ENCODE measurements around the gene ZFC3H1.
"Not testable (repeated sequence)": the region's sequence is repeated elsewhere in the genome, so short reads cannot be mapped to it uniquely, and the experiment has no call there.

Gene ZFC3H1, protein sequence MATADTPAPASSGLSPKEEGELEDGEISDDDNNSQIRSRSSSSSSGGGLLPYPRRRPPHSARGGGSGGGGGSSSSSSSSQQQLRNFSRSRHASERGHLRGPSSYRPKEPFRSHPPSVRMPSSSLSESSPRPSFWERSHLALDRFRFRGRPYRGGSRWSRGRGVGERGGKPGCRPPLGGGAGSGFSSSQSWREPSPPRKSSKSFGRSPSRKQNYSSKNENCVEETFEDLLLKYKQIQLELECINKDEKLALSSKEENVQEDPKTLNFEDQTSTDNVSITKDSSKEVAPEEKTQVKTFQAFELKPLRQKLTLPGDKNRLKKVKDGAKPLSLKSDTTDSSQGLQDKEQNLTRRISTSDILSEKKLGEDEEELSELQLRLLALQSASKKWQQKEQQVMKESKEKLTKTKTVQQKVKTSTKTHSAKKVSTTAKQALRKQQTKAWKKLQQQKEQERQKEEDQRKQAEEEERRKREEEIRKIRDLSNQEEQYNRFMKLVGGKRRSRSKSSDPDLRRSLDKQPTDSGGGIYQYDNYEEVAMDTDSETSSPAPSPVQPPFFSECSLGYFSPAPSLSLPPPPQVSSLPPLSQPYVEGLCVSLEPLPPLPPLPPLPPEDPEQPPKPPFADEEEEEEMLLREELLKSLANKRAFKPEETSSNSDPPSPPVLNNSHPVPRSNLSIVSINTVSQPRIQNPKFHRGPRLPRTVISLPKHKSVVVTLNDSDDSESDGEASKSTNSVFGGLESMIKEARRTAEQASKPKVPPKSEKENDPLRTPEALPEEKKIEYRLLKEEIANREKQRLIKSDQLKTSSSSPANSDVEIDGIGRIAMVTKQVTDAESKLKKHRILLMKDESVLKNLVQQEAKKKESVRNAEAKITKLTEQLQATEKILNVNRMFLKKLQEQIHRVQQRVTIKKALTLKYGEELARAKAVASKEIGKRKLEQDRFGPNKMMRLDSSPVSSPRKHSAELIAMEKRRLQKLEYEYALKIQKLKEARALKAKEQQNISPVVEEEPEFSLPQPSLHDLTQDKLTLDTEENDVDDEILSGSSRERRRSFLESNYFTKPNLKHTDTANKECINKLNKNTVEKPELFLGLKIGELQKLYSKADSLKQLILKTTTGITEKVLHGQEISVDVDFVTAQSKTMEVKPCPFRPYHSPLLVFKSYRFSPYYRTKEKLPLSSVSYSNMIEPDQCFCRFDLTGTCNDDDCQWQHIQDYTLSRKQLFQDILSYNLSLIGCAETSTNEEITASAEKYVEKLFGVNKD (N-terminal part only)

GRCh38 chr12:71663561-71664410 lies at the start of gene ZFC3H1, which contains the start of gene THAP2:
Gene ZFC3H1, minus strand, starts transcription at chr12:71663848. Its CDS starts 238 bp downstream, at chr12:71663610.
Gene THAP2, plus strand, starts transcription at chr12:71664301. Its CDS starts 209 bp downstream, at chr12:71664510.
- DNase-seq (ENCODE audit: low read depth): peak; percentile 99

DNA sequence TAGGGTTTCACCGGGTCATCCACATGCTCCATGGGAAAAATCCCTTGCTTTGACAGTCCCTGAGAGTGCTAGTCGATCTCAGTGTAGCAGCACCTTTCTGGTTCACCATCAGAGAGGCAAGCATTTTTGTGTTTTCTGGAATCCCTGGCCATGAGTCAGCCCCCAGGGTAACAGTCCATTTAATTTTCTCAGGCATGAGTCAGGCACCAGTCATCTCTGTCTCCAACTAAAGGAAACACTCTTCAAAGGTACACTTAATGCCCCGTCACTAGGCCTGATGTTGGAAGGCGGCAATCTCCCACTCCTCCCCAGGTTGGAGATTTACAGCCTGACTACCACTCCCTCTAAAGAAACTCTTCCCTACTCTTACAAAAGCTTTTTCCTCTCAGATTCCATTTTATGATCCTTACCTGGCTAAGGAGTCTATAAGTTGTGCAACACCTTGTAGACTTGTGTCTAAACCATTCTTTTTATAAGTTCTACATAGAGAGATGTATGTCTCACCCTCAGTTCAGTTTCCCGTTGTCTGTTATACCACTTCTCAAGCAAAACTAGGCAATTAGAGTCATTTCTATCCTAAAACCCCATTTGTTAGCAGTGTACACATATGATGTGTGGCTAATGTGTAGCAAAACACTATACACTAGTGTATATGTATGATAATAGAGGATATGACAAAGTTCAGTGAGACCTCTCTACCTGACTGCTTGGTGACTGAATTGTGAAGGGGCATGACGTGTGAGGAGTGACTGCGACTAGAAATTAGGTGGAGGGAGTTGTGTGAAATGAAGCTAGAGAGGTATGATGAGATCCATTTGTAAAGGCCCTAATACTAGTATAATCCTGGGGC lies 46.9 kb upstream of the ZFC3H1 start:
- peak; percentile 53 for DNase-seq (ENCODE audit: low read depth)

DNA sequence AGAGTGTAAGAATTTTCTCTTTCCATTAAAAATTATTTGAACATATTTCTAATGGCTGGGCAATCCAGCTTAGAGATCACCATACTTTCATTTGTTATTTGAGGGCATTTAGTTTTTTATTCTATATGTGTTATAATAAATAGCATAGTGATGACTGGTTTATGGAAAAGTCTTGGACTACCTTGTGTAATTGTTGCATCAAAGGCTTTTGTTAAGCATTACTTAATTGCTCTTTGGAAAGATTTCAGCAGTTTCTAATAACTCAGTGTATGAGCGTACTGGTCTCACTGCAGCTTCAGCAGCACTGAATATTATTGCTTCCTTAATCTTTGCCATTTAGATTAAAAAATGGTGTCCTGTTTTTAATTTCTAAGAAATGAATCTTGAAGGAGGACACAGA lies 45.0 kb upstream of the ZFC3H1 start:
- no peak for DNase-seq (ENCODE audit: low read depth)

DNA sequence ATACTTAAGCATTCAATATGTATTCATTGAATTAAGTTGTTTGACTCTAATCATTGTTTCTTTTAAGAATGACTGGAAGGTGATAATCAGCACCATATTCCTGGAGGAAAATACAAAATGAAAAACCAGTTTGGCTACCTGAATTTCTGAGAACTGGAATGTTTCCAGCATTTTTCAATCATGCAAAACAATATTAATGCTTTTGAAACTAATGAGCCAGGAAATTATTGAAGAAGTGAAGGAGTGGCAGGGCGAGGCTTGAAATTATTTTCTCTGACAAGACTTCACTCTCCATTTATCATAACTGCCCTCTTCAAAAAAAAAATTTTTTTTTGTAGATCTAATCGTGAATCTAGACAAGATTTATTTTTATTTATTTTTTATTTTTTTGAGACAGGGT lies 41.3 kb upstream of the ZFC3H1 start:
- DNase-seq (ENCODE audit: low read depth): no peak

- no peak for DNase-seq (ENCODE audit: low read depth)
Observed at GRCh38 chr12:71703206-71703605, 39.6 kb upstream of the ZFC3H1 start.

DNA sequence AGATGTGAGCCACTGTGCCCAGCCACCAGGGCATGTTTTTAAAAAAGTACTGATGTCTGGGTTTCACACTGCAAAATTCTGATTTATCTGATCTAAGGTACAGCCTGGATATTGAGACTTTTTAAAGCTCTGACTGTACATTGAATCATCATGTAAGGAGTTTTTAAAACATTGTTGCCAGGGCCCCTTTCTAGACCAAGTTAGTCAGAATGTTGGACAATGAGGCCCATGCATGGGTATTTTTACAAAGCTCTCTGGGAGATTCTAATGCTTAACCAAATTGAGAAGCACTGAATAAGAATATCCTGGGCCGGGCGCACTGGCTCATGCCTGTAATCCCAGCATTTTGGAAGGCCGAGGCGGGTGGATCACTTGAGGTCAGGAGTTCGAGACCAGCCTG lies 38.9 kb upstream of the ZFC3H1 start:
- DNase-seq (ENCODE audit: low read depth): no peak

GRCh38 chr12:71702181-71702580 lies 38.5 kb upstream of the ZFC3H1 start:
- not testable (repeated sequence) for DNase-seq (ENCODE audit: low read depth)

DNA sequence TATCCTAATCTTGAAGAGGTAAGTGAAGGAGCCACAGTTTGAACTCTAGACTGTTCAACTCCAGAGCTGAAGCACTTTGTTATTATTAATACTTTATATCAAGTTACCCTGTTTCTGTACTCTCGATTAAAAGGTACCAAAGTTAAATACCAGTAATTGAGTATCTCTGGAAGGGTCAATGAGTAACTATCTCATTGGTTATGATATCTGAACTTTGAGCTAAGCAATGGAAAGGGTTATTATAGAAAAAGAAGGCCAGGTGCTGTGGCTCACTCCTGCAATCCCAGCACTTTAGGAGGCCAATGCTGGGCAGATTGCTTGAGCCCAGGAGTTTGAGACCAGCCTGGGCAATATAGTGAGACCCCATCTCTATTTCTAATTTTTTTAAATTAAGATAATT lies 32.1 kb upstream of the ZFC3H1 start:
- DNase-seq (ENCODE audit: low read depth): no peak

DNA sequence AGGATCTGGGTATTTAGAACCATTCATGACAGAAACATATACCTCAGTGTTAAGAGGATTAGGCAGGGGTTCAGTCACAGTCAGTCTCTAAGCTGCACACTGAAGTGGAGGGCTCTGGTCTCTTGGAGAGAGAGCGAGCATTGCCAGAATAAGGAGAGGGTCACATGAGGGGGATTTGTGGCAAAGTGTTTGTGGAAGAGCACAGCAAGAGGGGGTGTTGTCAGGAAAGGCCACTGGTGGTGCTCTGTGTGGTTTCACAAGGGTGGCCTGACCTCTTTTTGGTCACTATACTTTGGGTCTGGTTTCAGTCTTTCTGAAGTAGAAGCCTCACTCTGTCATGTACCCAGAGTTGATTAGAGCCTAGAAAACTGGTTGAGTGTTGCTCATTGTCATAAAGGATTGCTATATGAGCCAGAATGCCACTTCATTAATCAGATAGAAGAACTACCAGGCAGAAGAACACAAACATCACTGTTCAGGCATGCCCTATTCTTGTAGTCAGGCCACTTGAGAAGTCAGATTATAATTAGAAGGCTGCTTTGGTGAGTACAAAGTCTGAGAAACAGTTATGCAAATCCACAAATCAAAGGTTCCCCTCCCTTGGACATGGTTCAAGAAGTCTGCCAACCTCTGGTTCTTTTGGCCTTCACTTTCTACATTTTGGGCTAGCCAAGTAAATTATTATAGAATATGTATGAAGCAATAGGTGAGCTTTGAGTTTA lies 30.6 kb upstream of the ZFC3H1 start:
- DNase-seq (ENCODE audit: low read depth): no peak

- not testable (repeated sequence) for DNase-seq (ENCODE audit: low read depth)
Observed at GRCh38 chr12:71693651-71694050, 30.0 kb upstream of the ZFC3H1 start.

- no peak for DNase-seq (ENCODE audit: low read depth)
Observed at GRCh38 chr12:71693126-71693525, 29.5 kb upstream of the ZFC3H1 start.

- no peak for DNase-seq (ENCODE audit: low read depth)
Observed at GRCh38 chr12:71691504-71692129, 28.0 kb upstream of the ZFC3H1 start.

DNA sequence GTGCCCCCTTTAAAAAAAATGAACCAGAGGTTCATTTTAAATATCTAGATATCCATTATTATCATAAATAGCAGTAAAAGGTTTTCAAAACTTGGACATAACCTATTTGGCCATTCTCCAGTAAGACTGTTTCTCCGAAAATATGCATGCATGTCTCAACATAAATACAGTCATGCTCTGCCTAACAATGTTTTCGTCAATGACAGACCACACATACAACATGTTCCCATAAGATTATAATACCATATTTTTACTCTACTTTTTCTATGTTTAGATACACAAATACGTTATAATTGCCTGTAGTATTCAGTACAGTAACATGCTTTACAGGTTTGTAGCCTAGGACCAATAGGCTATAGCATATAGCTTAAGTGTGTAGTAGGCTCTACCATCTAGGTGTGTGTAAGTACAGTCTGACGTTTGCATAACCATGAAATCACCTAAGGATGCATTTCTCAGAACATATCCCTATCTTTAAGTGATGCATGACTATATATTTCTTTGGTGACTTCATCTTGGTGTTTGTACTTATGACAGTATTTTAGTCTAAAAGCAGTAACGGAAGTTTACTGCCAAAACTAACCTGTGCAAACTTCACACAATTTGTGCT lies 25.4 kb upstream of the ZFC3H1 start:
- DNase-seq (ENCODE audit: low read depth): no peak

GRCh38 chr12:71687172-71687571 lies 23.5 kb upstream of the ZFC3H1 start:
- DNase-seq (ENCODE audit: low read depth): not testable (repeated sequence)

GRCh38 chr12:71686658-71687025 lies 23.0 kb upstream of the ZFC3H1 start:
- DNase-seq (ENCODE audit: low read depth): no peak

DNA sequence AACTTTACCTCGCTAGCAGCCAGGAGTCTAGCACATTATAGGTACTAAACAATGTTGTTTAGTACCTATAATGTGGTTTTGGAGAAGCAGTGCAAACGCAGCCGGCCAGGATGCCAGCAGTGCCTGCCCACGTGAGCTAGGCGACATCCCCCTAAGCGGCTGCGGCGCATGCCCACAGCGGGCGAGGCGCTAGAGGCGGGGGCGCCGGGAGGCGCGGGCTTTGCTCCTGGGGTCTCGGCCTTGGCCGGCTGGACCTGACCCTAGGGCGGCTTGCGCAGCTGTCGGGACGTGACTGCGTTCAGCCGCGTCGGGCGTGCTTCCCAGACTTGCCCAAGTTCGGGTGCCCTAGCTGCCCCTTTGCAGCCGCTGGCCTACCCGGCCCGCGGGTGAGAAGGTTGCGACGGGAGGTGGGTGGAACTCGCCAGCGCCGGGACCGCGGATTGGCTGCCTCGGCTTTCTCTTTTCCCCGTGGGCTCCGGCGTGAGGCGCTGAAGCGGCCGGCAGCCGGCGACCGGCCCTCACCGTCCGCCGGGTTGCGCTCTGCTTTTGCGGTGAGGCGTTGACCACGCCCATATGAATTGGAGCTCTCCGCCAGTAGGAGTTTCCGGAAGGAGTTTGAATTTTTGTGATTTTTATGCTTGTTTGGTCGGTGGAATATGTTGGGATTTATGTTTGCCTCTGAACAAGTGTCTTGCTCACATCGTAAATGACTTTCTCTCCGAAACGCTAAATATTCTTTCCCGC lies 22.4 kb upstream of the ZFC3H1 start, which contains the start of gene TMEM19:
TMEM19 (plus strand) TSS at position 169 of the 744 bp plus-strand sequence. CDS start 599 bp downstream, outside the sequence.
- DNase-seq (ENCODE audit: low read depth): peak; percentile 83

DNA sequence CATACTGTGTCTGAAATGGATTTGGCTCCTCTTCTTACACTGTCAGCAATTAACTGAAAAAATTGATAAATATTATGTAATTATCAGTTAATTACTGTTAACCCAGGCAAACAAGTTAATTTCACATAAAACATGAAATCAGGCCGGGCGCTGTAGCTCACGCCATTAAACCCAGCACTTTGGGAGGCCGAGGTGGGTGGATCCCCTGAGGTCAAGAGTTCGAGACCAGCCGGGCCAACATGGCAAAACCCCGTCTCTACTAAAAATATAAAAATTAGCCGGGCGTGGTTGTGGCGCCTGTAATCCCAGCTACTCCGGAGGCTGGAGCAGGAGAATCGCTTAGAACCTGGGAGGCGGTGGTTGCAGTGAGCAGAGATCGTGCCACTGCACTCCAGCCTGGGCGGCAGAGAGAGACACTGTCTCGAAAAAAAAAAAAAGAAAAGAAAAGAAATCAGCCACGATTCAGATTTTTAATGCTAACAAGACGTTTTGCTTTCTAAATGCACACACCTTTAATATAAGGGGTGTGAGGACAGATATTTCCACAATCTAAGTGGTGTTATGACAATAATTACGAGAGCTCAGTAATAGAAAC lies 21.8 kb upstream of the ZFC3H1 start:
- DNase-seq (ENCODE audit: low read depth): no peak
